HepG2 (cell line): ENCODE data around the gene KLHL7. TPM values are rescaled to one million over a fixed set of nuclear protein-coding genes. Genes with fewer than 3 reads are reported as not detected.

ENCODE experiments used
- ATAC-seq: fragments of 200-7000 bp; cut with Tn5 transposase; 3 replicates; pipeline ENCODE4 v1.9.1; 2020; ENCODE audit warnings: mild to moderate bottlenecking, moderate library complexity
- Bru-seq: library from RNA; stranded (reverse); fragments of 400-500 nt; gene quantifications from one replicate; lab custom pipeline; 2021; lab: Mats Ljungman, UMichigan
- BruChase-seq, 2 experiments: library from RNA; stranded (reverse); fragments of 400-500 nt; gene quantifications; one replicate each; lab custom pipeline; 2021; lab: Mats Ljungman, UMichigan
- BruUV-seq: library from RNA; stranded (reverse); fragments of 400-500 nt; replicated peaks from 2 replicates; lab custom pipeline; 2021; lab: Mats Ljungman, UMichigan
- CTCF ChIA-PET: fragments of 300-600 bp; formaldehyde crosslinking; extraction: SDS; loops from one replicate; lab custom pipeline; 2021; ENCODE audit warnings: low total read pairs, inconsistent platforms, low intra/inter-chr PET ratio; lab: Yijun Ruan, JAX
- POLR2A ChIA-PET: fragments of 350-600 bp; sonication (Branson Sonifier 250); formaldehyde crosslinking; loops from one replicate; lab custom pipeline; 2020; ENCODE audit warnings: antibody characterized with exemption, inconsistent platforms; lab: Yijun Ruan, JAX
- DNase-seq: peaks from one replicate; pipeline ENCODE4 v3.0.0-alpha.2; 2015; ENCODE audit warnings: low spot score
- FAIRE-seq: peaks from 3 replicates; lab custom pipeline; 2011; peaks lifted over from hg19 to GRCh38; lab: Jason Lieb, UNC
- H2AFZ ChIP-seq: one replicate; pipeline ENCODE4 v1.6.1; 2011; ENCODE audit warnings: low read length, inconsistent platforms
- H3K27ac ChIP-seq: fragments of 300-600 bp; 3 replicates; pipeline ENCODE4 v1.8.0; 2011; ENCODE audit warnings: mixed run types, mild to moderate bottlenecking, mixed read lengths, low read length, inconsistent platforms; ENCODE audit not compliant: insufficient read depth; ENCODE audit errors: extremely low read length
- H3K27me3 ChIP-seq, 2 experiments: fragments of 200-600 bp in 1 of 2; 2 replicates in 1 of 2; 3 replicates in 1 of 2; pipeline versions ENCODE4 v1.6.0 to v1.8.0; 2011; ENCODE audit warnings: low read length in 2 of 2, mild to moderate bottlenecking in 2 of 2, moderate library complexity in 2 of 2, inconsistent platforms in 1 of 2; ENCODE audit not compliant: insufficient read depth in 2 of 2, control insufficient read depth in 1 of 2
- H3K36me3 ChIP-seq, 2 experiments: fragments of 200-600 bp in 1 of 2; replicated peaks in 1 of 2; 2 replicates in 1 of 2; 3 replicates in 1 of 2; pipeline versions ENCODE4 v1.5.1 to v1.8.0; 2011; ENCODE audit warnings: low read length in 2 of 2, inconsistent platforms in 1 of 2; ENCODE audit not compliant: insufficient read depth in 2 of 2, control insufficient read depth in 1 of 2
- H3K4me1 ChIP-seq: 2 replicates; pipeline ENCODE4 v1.5.1; 2012; ENCODE audit warnings: low read length, inconsistent platforms; ENCODE audit not compliant: insufficient read depth
- H3K4me2 ChIP-seq: 2 replicates; pipeline ENCODE4 v1.6.0; 2011; ENCODE audit warnings: low read depth, low read length, inconsistent platforms
- H3K4me3 ChIP-seq, 3 experiments: fragments of 200-600 bp in 1 of 3; sonication (generic), shearing (Covaris generic) in 1 of 3; replicated peaks in 1 of 3; 2 replicates each; pipeline ENCODE4 v1.5.1; 2011 to 2016; ENCODE audit warnings: low read length in 3 of 3, inconsistent platforms in 2 of 3, low read depth in 2 of 3, mild to moderate bottlenecking in 2 of 3, control low read depth in 1 of 3, mixed read lengths in 1 of 3; ENCODE audit not compliant: insufficient read depth in 1 of 3
- H3K79me2 ChIP-seq: one replicate; pipeline ENCODE4 v1.6.1; 2011; ENCODE audit warnings: low read length, inconsistent platforms; ENCODE audit not compliant: insufficient read depth
- H3K9ac ChIP-seq: 2 replicates; pipeline ENCODE4 v1.6.0; 2011; ENCODE audit warnings: mild to moderate bottlenecking, low read depth, low read length, inconsistent platforms; ENCODE audit not compliant: insufficient read depth
- H3K9me3 ChIP-seq: 2 replicates; pipeline ENCODE4 v1.5.1; 2012; ENCODE audit warnings: mild to moderate bottlenecking, low read length
- H4K20me1 ChIP-seq: 2 replicates; pipeline ENCODE4 v1.6.0; 2011; ENCODE audit warnings: inconsistent platforms, mild to moderate bottlenecking, low read length, moderate library complexity; ENCODE audit not compliant: insufficient read depth
- DBP ChIP-seq: sonication (generic); formaldehyde crosslinking; IDR thresholded peaks from 2 replicates; pipeline ENCODE4 v1.4.0; 2020; ENCODE audit warnings: missing genetic modification reagents; ENCODE audit errors: not compliant biosample characterization
- FOXO1 ChIP-seq: sonication (generic); formaldehyde crosslinking; IDR thresholded peaks from 2 replicates; pipeline ENCODE4 v1.4.0; 2020; ENCODE audit warnings: missing genetic modification reagents
- TEAD3 ChIP-seq: optimal IDR thresholded peaks from 2 replicates; pipeline ENCODE3; 2016; ENCODE audit warnings: borderline replicate concordance
- TOPORS ChIP-seq: sonication (generic); formaldehyde crosslinking; IDR thresholded peaks from 2 replicates; pipeline ENCODE4 v1.8.0; 2023; ENCODE audit warnings: mild to moderate bottlenecking, missing genetic modification reagents
- ZBTB20 ChIP-seq: sonication (generic); formaldehyde crosslinking; IDR thresholded peaks from 2 replicates; pipeline ENCODE4 v1.8.1; 2023; ENCODE audit warnings: missing genetic modification reagents, low read depth, mild to moderate bottlenecking, borderline replicate concordance
- ZNF460 ChIP-seq: sonication (generic); formaldehyde crosslinking; IDR thresholded peaks from 2 replicates; pipeline ENCODE4 v1.5.1; 2020; ENCODE audit warnings: missing genetic modification reagents, mild to moderate bottlenecking, borderline replicate concordance
- ZNF691 ChIP-seq: sonication (generic); formaldehyde crosslinking; IDR thresholded peaks from 2 replicates; pipeline ENCODE4 v1.4.0; 2020; ENCODE audit warnings: missing genetic modification reagents, low read depth, mild to moderate bottlenecking, borderline replicate concordance
- WGBS: methylation state at CpG from one replicate; pipeline ENCODE4 v1.1.6; 2017; ENCODE audit warnings: low lambda C conversion rate; 5-methylcytosine and 5-hydroxymethylcytosine counted together
- in situ Hi-C: cut with HindIII; loops from 2 replicates; pipeline ENCODE4 v1.10.0; 2017; ENCODE audit warnings: low pct_unique_long_range_greater_than_20kb; ENCODE audit not compliant: extremely low pct_ligation_motif_present
- intact Hi-C: fragments of 100-400 bp; cut with micrococcal nuclease; formaldehyde crosslinking; loops from one replicate; pipeline ENCODE4 v1.10.0; 2022; ENCODE audit not compliant: unreplicated experiment
- long read RNA-seq, 2 experiments: library from RNA in 1 of 2; library from polyadenylated mRNA in 1 of 2; stranded (forward) in 1 of 2; unstranded in 1 of 2; transcript quantifications; one replicate each; pipeline ENCODE4 v2.0.0, GENCODE V29; 2019 to 2022
- polyA minus RNA-seq, 3 experiments: library from RNA; depleted of rRNA, polyadenylated mRNA; stranded (reverse); fragments of >200 nt; gene quantifications; 2 replicates each; pipeline ENCODE4 v1.2.3, GENCODE V29; 2011; ENCODE audit warnings: low replicate concordance in 1 of 3
- polyA plus RNA-seq, 8 experiments: library from polyadenylated mRNA; depleted of rRNA in 3 of 8; stranded (reverse) in 7 of 8; unstranded in 1 of 8; fragments of >200 nt; fragmentation: Illumina TruSeq in 4 of 8; extraction: Trizol in 4 of 8; gene quantifications; 2 replicates each; pipeline versions ENCODE4 v1.2.1 to v1.2.3, GENCODE V29; 2011 to 2016; ENCODE audit warnings: low read depth in 4 of 8, missing spikeins in 1 of 8, mixed read lengths in 1 of 8; ENCODE audit not compliant: insufficient read depth in 1 of 8
- total RNA-seq, 5 experiments: library from RNA; depleted of rRNA; stranded (reverse); fragments of >200 nt; fragmentation: Illumina TruSeq; extraction: Trizol; gene quantifications; 2 replicates each; pipeline ENCODE4 v1.2.3, GENCODE V29; 2016; ENCODE audit warnings: low read depth in 1 of 5
- TF ChIP-seq, protein P1 (sequence below): IDR thresholded peaks from 2 replicates; pipeline ENCODE4 v1.6.1; 2018; ENCODE audit warnings: missing genetic modification reagents
- TF ChIP-seq, protein P2 (sequence below): sonication (generic); formaldehyde crosslinking; IDR thresholded peaks from 2 replicates; pipeline ENCODE4 v1.5.0; 2020; ENCODE audit warnings: missing genetic modification reagents, mild to moderate bottlenecking, borderline replicate concordance
- TF ChIP-seq, protein P3 (sequence below): sonication (generic); formaldehyde crosslinking; IDR thresholded peaks from 2 replicates; pipeline ENCODE4 v1.9.0; 2022; ENCODE audit warnings: missing genetic modification reagents, mild to moderate bottlenecking, borderline replicate concordance

Gene KLHL7
- total RNA-seq (2016; rRNA removed; fragmentation: Illumina TruSeq; extraction: Trizol) = 34.4 and 43.2 TPM in 2 replicates
- 17.0 and 25.3 TPM in 2 replicates for total RNA-seq (2016; cell fraction: cytosol; rRNA removed; fragmentation: Illumina TruSeq; extraction: Trizol; ENCODE audit: low read depth)
- 31.5 and 39.5 TPM in 2 replicates for total RNA-seq (2016; cell fraction: insoluble cytoplasmic fraction; rRNA removed; fragmentation: Illumina TruSeq; extraction: Trizol)
- 26.6 and 27.4 TPM in 2 replicates for total RNA-seq (2016; cell fraction: membrane; rRNA removed; fragmentation: Illumina TruSeq; extraction: Trizol)
- total RNA-seq (2016; cell fraction: nucleus; rRNA removed; fragmentation: Illumina TruSeq; extraction: Trizol) = 28.3 and 29.2 TPM in 2 replicates
- 12.5 and 16.2 TPM in 2 replicates for polyA plus RNA-seq (2011; rRNA removed)
- 10.7 and 12.2 TPM in 2 replicates for polyA plus RNA-seq (2011; cell fraction: cytosol; rRNA removed)
- polyA plus RNA-seq (2011; cell fraction: nucleus; rRNA removed) = 7.1 and 7.7 TPM in 2 replicates
- polyA plus RNA-seq (2012) = 12.6 and 18.5 TPM in 2 replicates
- polyA plus RNA-seq (2016; cell fraction: cytosol; fragmentation: Illumina TruSeq; extraction: Trizol; ENCODE audit: low read depth) = 14.4 and 24.4 TPM in 2 replicates
- 35.3 and 37.9 TPM in 2 replicates for polyA plus RNA-seq (2016; cell fraction: insoluble cytoplasmic fraction; fragmentation: Illumina TruSeq; extraction: Trizol; ENCODE audit: low read depth)
- polyA plus RNA-seq (2016; cell fraction: membrane; fragmentation: Illumina TruSeq; extraction: Trizol; ENCODE audit: low read depth) = 19.7 and 23.8 TPM in 2 replicates
- polyA plus RNA-seq (2016; cell fraction: nucleus; fragmentation: Illumina TruSeq; extraction: Trizol; ENCODE audit: insufficient read depth, low read depth) = 24.6 and 27.7 TPM in 2 replicates
- polyA minus RNA-seq (2011; rRNA and poly(A)+ RNA removed; ENCODE audit: low replicate concordance) = 7.3 and 10.3 TPM in 2 replicates
- 10.6 and 16.8 TPM in 2 replicates for polyA minus RNA-seq (2011; cell fraction: cytosol; rRNA and poly(A)+ RNA removed)
- 22.9 and 29.7 TPM in 2 replicates for polyA minus RNA-seq (2011; cell fraction: nucleus; rRNA and poly(A)+ RNA removed)
- percentile 60 among the genes with signal in this experiment for Bru-seq, nascent RNA
- percentile 59 among the genes with signal in this experiment for BruChase-seq, experiment 1, labeled RNA remaining after a 6-hour chase
- BruChase-seq, experiment 2, labeled RNA remaining after a 2-hour chase = percentile 59 among the genes with signal in this experiment
- long read RNA-seq, experiment 1, full-length matches to known transcripts = 22 of 32 reads
- long read RNA-seq, experiment 1, partial matches to known transcripts = 1 of 32 reads
- long read RNA-seq, experiment 1, other reads (novel, unspliced or antisense) = 9 of 32 reads
- long read RNA-seq, experiment 2, transcript KLHL7-201 (5 exons, 969 nt) = major isoform, 10 of 17 reads
- long read RNA-seq, experiment 2, partial matches to known transcripts = 1 of 17 reads
- long read RNA-seq, experiment 2, other reads (novel, unspliced or antisense) = 4 of 17 reads

- intact Hi-C loops = loop anchor here (1.0 to 10.0 kb wide), 2 partner anchors 77 to 159 kb away; partner anchors contain the start of gene NUP42
- Histone ChIP-seq H3K27me3 (no peaks in the 10 kb centered on the region; a peak in 1 of 5 replicates), H3K4me3 (peak within 1 kb of the TSS; percentile 88 to 97 (median 96)), H3K9me3 (no peaks in the 10 kb centered on the region), H4K20me1 (no peaks in the 10 kb centered on the region; the same call in 1 of the 2 replicates), H2AFZ (peak within 1 kb of the TSS; percentile 81), H3K4me2 (peak within 1 kb of the TSS; percentile 92), H3K27ac (peak within 1 kb of the TSS; percentile 87), H3K9ac (peak within 1 kb of the TSS; percentile 82), H3K36me3 (no peaks in the 10 kb centered on the region), H3K4me1 (peaks cover 18% of the 10 kb centered on the region), H3K79me2 (peaks cover 42% of the 10 kb centered on the region)
- in situ Hi-C loops = loop anchor here (5.0 kb wide), 1 partner anchor 77 kb away; the partner anchor contains the start of gene NUP42
- ChIA-PET CTCF (no interaction called here), POLR2A (interaction anchor here (0.6 to 1.4 kb wide), 9 partner anchors 8 to 130 kb away, joined by 3 to 10 read pairs (median 4); partner anchors contain the start of gene NUP42)
- WGBS = 2% methylated on average over 14 of the region's 40 CpGs
- DNase-seq (peak; percentile 88), ATAC-seq (peak; percentile 98), FAIRE-seq (peak; percentile 68)
- BruUV-seq = no TSS peak
- no peak for TF ChIP-seq ZNF691 (CRISPR knock-in tag)
- TF ChIP-seq, protein P1, sequence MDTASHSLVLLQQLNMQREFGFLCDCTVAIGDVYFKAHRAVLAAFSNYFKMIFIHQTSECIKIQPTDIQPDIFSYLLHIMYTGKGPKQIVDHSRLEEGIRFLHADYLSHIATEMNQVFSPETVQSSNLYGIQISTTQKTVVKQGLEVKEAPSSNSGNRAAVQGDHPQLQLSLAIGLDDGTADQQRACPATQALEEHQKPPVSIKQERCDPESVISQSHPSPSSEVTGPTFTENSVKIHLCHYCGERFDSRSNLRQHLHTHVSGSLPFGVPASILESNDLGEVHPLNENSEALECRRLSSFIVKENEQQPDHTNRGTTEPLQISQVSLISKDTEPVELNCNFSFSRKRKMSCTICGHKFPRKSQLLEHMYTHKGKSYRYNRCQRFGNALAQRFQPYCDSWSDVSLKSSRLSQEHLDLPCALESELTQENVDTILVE (CRISPR knock-in tag) = no peak; the same call in 1 of the 2 replicates
- 0 out of 2 replicates have a peak, but pooled peaks have one; percentile 14 for TF ChIP-seq FOXO1 (CRISPR knock-in tag)
- peak; percentile 47 for TF ChIP-seq TEAD3 (CRISPR knock-in tag)
- no peak for TF ChIP-seq DBP (CRISPR knock-in tag)
- TF ChIP-seq, protein P2, sequence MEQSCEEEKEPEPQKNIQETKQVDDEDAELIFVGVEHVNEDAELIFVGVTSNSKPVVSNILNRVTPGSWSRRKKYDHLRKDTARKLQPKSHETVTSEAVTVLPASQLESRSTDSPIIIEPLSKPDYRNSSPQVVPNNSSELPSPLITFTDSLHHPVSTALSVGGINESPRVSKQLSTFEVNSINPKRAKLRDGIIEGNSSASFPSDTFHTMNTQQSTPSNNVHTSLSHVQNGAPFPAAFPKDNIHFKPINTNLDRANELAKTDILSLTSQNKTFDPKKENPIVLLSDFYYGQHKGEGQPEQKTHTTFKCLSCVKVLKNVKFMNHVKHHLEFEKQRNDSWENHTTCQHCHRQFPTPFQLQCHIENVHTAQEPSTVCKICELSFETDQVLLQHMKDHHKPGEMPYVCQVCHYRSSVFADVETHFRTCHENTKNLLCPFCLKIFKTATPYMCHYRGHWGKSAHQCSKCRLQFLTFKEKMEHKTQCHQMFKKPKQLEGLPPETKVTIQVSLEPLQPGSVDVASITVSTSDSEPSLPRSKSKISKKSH (CRISPR knock-in tag) = peak; percentile 63; the same call in 1 of the 2 replicates
- TF ChIP-seq ZBTB20 = no peak
- TF ChIP-seq TOPORS = 0 out of 2 replicates have a peak, but pooled peaks have one; percentile 60
- no peak for TF ChIP-seq ZNF460
- TF ChIP-seq, protein P3, sequence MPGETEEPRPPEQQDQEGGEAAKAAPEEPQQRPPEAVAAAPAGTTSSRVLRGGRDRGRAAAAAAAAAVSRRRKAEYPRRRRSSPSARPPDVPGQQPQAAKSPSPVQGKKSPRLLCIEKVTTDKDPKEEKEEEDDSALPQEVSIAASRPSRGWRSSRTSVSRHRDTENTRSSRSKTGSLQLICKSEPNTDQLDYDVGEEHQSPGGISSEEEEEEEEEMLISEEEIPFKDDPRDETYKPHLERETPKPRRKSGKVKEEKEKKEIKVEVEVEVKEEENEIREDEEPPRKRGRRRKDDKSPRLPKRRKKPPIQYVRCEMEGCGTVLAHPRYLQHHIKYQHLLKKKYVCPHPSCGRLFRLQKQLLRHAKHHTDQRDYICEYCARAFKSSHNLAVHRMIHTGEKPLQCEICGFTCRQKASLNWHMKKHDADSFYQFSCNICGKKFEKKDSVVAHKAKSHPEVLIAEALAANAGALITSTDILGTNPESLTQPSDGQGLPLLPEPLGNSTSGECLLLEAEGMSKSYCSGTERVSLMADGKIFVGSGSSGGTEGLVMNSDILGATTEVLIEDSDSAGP (CRISPR knock-in tag) = peak; percentile 90; the same call in 1 of the 2 replicates
These were observed at the start of gene KLHL7 for GRCh38 chr7:23105644-23106056. Gene KLHL7 (plus strand): TSS chr7:23105785. CDS start chr7:23106027, 242 bp downstream.
